Measurements from ENCODE around the gene NAALADL2. TPM values are rescaled to one million over a fixed set of nuclear protein-coding genes. Genes with fewer than 3 reads are reported as not detected.
A peak's percentile ranks its signal among the peaks of the same experiment; 100 is the strongest.

NAALADL2 gene
- polyA plus RNA-seq, 1 experiment, result 6.3 TPM

DNA sequence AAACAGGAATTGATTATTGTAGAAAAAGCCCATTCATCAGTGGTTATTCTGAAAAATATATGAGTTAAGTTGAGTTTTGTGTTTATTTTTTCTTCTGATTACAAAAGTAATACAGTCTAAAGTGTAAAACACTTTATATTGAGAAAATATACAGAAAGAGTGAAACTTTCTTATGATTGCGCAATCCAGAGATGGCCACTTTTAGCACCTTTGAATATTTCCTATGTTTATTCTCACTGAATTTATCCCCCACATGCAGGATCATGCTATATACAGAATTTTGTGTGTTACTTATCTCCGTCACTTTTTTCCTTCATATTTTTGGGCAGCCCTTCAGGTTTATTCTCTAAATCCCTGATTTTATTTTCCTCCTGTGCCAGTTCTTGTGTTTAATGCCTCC lies 285.2 kb downstream of the NAALADL2 start:
- no peak for TF ChIP-seq CTCF (IDR thresholded peaks at IDR 0.05; ENCODE audit: low read depth, low read length)
- Histone ChIP-seq H3K27me3 (ENCODE audit: control insufficient read depth, insufficient read depth, low read length) (no peaks in the 10 kb centered on the region), H3K9me3 (ENCODE audit: control insufficient read depth, insufficient read depth, low read length) (no peaks in the 10 kb centered on the region), H3K27ac (ENCODE audit: low read depth, low read length) (no peak overlapping the region), H3K4me3 (ENCODE audit: low read depth, low read length) (no peak overlapping the region)
- DNase-seq (ENCODE audit: low read depth, low spot score), result no peak
- POLR2A ChIA-PET, result no interaction called here
- CTCF ChIA-PET, result no interaction called here

GRCh38 chr3:175146258-175146657 lies 287.1 kb downstream of the NAALADL2 start:
- no peaks in the 10 kb centered on the region for H3K9me3 ChIP-seq (ENCODE audit: control insufficient read depth, insufficient read depth, low read length)
- DNase-seq (ENCODE audit: low read depth, low spot score), result peak; percentile 4
- CTCF ChIA-PET, result interaction anchor here (0.7 to 1.9 kb wide), 7 partner anchors 8 to 1284 kb away, joined by 3 to 6 read pairs (median 4); no protein-coding TSS in a partner anchor
- no peak overlapping the region for H3K4me3 ChIP-seq (ENCODE audit: low read depth, low read length)
- TF ChIP-seq CTCF (IDR thresholded peaks at IDR 0.05; ENCODE audit: low read depth, low read length), result peak; percentile 67
- no peak overlapping the region for H3K27ac ChIP-seq (ENCODE audit: low read depth, low read length)
- POLR2A ChIA-PET, result no interaction called here
- H3K27me3 ChIP-seq (ENCODE audit: control insufficient read depth, insufficient read depth, low read length), result no peaks in the 10 kb centered on the region

DNA sequence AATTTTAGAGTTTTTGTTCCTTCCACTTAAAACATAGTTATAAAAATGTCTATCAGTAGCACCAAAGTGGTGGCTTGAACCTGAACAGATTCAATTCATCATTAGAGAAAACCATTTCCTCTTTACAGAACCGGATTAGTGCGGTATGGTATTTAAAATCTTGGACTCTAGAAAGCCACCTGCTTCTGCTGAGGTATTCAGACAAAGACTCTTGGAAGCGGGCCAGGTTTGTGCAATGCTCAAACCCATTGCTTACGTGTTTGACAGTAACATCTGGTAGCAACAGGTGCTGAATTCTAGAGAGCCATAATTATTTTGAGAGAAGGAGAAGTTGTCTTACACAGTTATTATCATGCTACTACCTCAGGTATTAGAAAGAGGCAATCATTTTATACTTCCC lies 290.5 kb downstream of the NAALADL2 start:
- POLR2A ChIA-PET, result no interaction called here
- DNase-seq (ENCODE audit: low read depth, low spot score), result no peak

DNA sequence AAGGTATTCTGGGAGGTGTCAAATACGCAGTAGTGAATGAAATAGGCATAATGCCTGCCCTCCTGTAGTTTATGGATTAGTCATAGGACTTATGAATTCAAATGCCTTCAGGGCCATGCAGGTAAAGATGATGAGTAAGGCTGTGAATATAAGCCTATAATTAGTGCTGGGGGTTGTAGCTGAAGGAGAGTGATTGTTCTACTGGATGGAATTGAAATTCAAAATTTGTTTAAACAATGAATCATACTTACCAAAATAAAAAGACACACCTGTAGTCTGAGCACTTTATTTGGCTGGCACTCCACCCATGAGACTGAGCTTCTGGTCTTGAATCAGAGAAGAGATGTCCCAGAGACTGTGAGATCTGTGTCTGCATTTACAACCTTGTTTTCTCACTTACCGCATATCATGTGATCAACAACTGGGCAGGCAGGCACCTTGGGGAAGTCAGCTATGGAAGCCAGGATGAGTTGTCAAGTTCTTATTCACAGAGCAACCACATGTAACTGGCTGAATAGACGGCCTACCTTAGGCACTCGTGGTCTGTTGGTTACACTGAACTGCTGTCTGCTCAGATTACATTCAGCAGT lies 291.8 kb downstream of the NAALADL2 start:
- Histone ChIP-seq H3K9me3 (ENCODE audit: control insufficient read depth, insufficient read depth, low read length) (no peaks in the 10 kb centered on the region), H3K27ac (ENCODE audit: low read depth, low read length) (no peak overlapping the region), H3K27me3 (ENCODE audit: control insufficient read depth, insufficient read depth, low read length) (no peaks in the 10 kb centered on the region), H3K4me3 (ENCODE audit: low read depth, low read length) (no peak overlapping the region)
- ChIA-PET POLR2A (no interaction called here), CTCF (no interaction called here)
- no peak for TF ChIP-seq CTCF (IDR thresholded peaks at IDR 0.05; ENCODE audit: low read depth, low read length)
- DNase-seq (ENCODE audit: low read depth, low spot score), result no peak

More for the DNA sequence above, 290.5 kb downstream of the NAALADL2 start:
- TF ChIP-seq CTCF (IDR thresholded peaks at IDR 0.05; ENCODE audit: low read depth, low read length), result no peak
- Histone ChIP-seq H3K27me3 (ENCODE audit: control insufficient read depth, insufficient read depth, low read length) (no peaks in the 10 kb centered on the region), H3K27ac (ENCODE audit: low read depth, low read length) (no peak overlapping the region), H3K9me3 (ENCODE audit: control insufficient read depth, insufficient read depth, low read length) (no peaks in the 10 kb centered on the region), H3K4me3 (ENCODE audit: low read depth, low read length) (no peak overlapping the region)
- CTCF ChIA-PET, result no interaction called here

- ChIA-PET CTCF (no interaction called here), POLR2A (no interaction called here)
- no peak for TF ChIP-seq CTCF (IDR thresholded peaks at IDR 0.05; ENCODE audit: low read depth, low read length)
- DNase-seq (ENCODE audit: low read depth, low spot score), result no peak
- no peaks in the 10 kb centered on the region for H3K27me3 ChIP-seq (ENCODE audit: control insufficient read depth, insufficient read depth, low read length)
- no peak overlapping the region for H3K27ac ChIP-seq (ENCODE audit: low read depth, low read length)
- H3K9me3 ChIP-seq (ENCODE audit: control insufficient read depth, insufficient read depth, low read length), result no peaks in the 10 kb centered on the region
- H3K4me3 ChIP-seq (ENCODE audit: low read depth, low read length), result no peak overlapping the region
Measured at GRCh38 chr3:175153595-175153994, 294.5 kb downstream of the NAALADL2 start.
